Neuronal stem cell (in vitro differentiated cells): ENCODE measurements around the gene MAGI1.

Experiments used
- DNase-seq: peaks from one replicate; pipeline ENCODE4 v3.0.0-alpha.2; 2013; ENCODE audit warnings: low spot score
- H2AFZ ChIP-seq: one replicate; pipeline ENCODE4 v1.6.1; 2013; ENCODE audit warnings: mild to moderate bottlenecking, low read length, inconsistent platforms
- H2AK5ac ChIP-seq: 2 replicates; pipeline ENCODE4 v1.6.1; 2013; ENCODE audit warnings: low read depth, mild to moderate bottlenecking, inconsistent platforms, low read length, moderate library complexity, mixed read lengths
- H2BK120ac ChIP-seq: 2 replicates; pipeline ENCODE4 v1.6.1; 2013; ENCODE audit warnings: low read depth, mild to moderate bottlenecking, inconsistent platforms, low read length, moderate library complexity, mixed read lengths
- H2BK12ac ChIP-seq: one replicate; pipeline ENCODE4 v1.6.1; 2013; ENCODE audit warnings: low read length, inconsistent platforms
- H2BK15ac ChIP-seq: 2 replicates; pipeline ENCODE4 v1.6.1; 2013; ENCODE audit warnings: mild to moderate bottlenecking, low read length, inconsistent platforms, mixed read lengths
- H2BK5ac ChIP-seq: one replicate; pipeline ENCODE4 v1.6.1; 2013; ENCODE audit warnings: inconsistent platforms, mild to moderate bottlenecking, low read length, moderate library complexity
- H3K14ac ChIP-seq: one replicate; pipeline ENCODE4 v1.6.1; 2013; ENCODE audit warnings: low read length, inconsistent platforms
- H3K18ac ChIP-seq: 2 replicates; pipeline ENCODE4 v1.6.1; 2013; ENCODE audit warnings: low read length, inconsistent platforms
- H3K23ac ChIP-seq: 2 replicates; pipeline ENCODE4 v1.6.1; 2013; ENCODE audit warnings: low read depth, mild to moderate bottlenecking, mixed read lengths, low read length, inconsistent platforms; ENCODE audit not compliant: poor library complexity
- H3K27ac ChIP-seq: replicated peaks from 3 replicates; pipeline ENCODE4 v1.5.1; 2013; ENCODE audit warnings: low read length, inconsistent platforms
- H3K27me3 ChIP-seq, 3 experiments: 2 replicates each; pipeline ENCODE4 v1.6.1; 2013; ENCODE audit warnings: low read length in 3 of 3, mild to moderate bottlenecking in 2 of 3, inconsistent platforms in 1 of 3, low read depth in 1 of 3, mixed read lengths in 1 of 3, moderate library complexity in 1 of 3; ENCODE audit not compliant: control insufficient read depth in 3 of 3, insufficient read depth in 3 of 3
- H3K36me3 ChIP-seq, 2 donors: replicated peaks in 1 of 2; 2 replicates each; pipeline ENCODE4 v1.6.1; 2013; ENCODE audit warnings: low read length in 2 of 2; ENCODE audit not compliant: control insufficient read depth in 2 of 2, insufficient read depth in 2 of 2
- H3K4ac ChIP-seq: 2 replicates; pipeline ENCODE4 v1.6.1; 2013; ENCODE audit warnings: inconsistent platforms, mild to moderate bottlenecking, low read length, moderate library complexity
- H3K4me1 ChIP-seq, 2 donors: 1 replicate in 1 of 2; 2 replicates in 1 of 2; pipeline ENCODE4 v1.6.1; 2013; ENCODE audit warnings: low read length in 2 of 2, low read depth in 1 of 2; ENCODE audit not compliant: control insufficient read depth in 2 of 2, insufficient read depth in 1 of 2
- H3K4me2 ChIP-seq: one replicate; pipeline ENCODE4 v1.6.1; 2013; ENCODE audit warnings: mild to moderate bottlenecking, low read length, inconsistent platforms; ENCODE audit not compliant: insufficient read depth, poor library complexity, severe bottlenecking
- H3K4me3 ChIP-seq, 2 donors: 2 replicates each; pipeline ENCODE4 v1.5.1; 2013; ENCODE audit warnings: low read length in 2 of 2, mild to moderate bottlenecking in 2 of 2, inconsistent platforms in 1 of 2, moderate library complexity in 1 of 2
- H3K79me1 ChIP-seq: one replicate; pipeline ENCODE4 v1.6.1; 2013; ENCODE audit warnings: low read depth, mild to moderate bottlenecking, inconsistent platforms, low read length, moderate library complexity
- H3K9ac ChIP-seq: one replicate; pipeline ENCODE4 v1.6.1; 2013; ENCODE audit warnings: mild to moderate bottlenecking, low read depth, low read length, inconsistent platforms; ENCODE audit not compliant: poor library complexity
- H3K9me3 ChIP-seq, 2 donors: replicated peaks in 1 of 2; 2 replicates each; pipeline versions ENCODE3 to v1.6.1; 2013; ENCODE audit warnings: low read length in 2 of 2, mild to moderate bottlenecking in 2 of 2, inconsistent platforms in 1 of 2, low read depth in 1 of 2, mixed read lengths in 1 of 2, moderate library complexity in 1 of 2; ENCODE audit not compliant: control insufficient read depth in 2 of 2, insufficient read depth in 1 of 2
- H4K8ac ChIP-seq: one replicate; pipeline ENCODE4 v1.6.1; 2013; ENCODE audit warnings: low read depth, mild to moderate bottlenecking, inconsistent platforms, low read length, moderate library complexity
- H4K91ac ChIP-seq: one replicate; pipeline ENCODE4 v1.6.1; 2013; ENCODE audit warnings: low read length, low read depth, mild to moderate bottlenecking, inconsistent platforms; ENCODE audit not compliant: poor library complexity
- WGBS, 2 donors: extraction: QIAGEN DNeasy Blood & Tissue Kit; methylation state at CpG; one replicate each; pipeline ENCODE4 v1.1.7; 2013; ENCODE audit warnings: missing lambda C conversion rate in 2 of 2, mixed read lengths in 1 of 2; ENCODE audit not compliant: insufficient read length in 2 of 2, insufficient replicate concordance in 1 of 2; ENCODE audit errors: extremely low coverage in 2 of 2; 5-methylcytosine and 5-hydroxymethylcytosine counted together

MAGI1 gene

GRCh38 chr3:65995030-65995429, 43.7 kb downstream of the MAGI1 start:
- Histone ChIP-seq H3K27ac (no peak overlapping the region), H2AK5ac (no peak overlapping the region), H3K4me2 (no peak overlapping the region), H3K18ac (no peak overlapping the region), H2BK15ac (no peak overlapping the region), H3K23ac (no peak overlapping the region), H2BK120ac (no peak overlapping the region), H3K9me3 (no peaks in the 10 kb centered on the region), H3K14ac (no peak overlapping the region), H3K4me1 (peaks cover 0 to 3% of the 10 kb centered on the region in 2 donors), H2AFZ (no peak overlapping the region), H3K4ac (no peak overlapping the region), H2BK12ac (no peak overlapping the region), H2BK5ac (no peak overlapping the region), H4K8ac (no peak overlapping the region), H3K79me1 (no peaks in the 10 kb centered on the region), H4K91ac (no peak overlapping the region), H3K9ac (no peak overlapping the region), H3K27me3 (no peaks in the 10 kb centered on the region), H3K4me3 (no peak overlapping the region), H3K36me3 (no peaks in the 10 kb centered on the region)
- no CpG with 5 or more reads among the region's 4 CpGs for whole genome bisulfite sequencing, 2 donors
- no peak for DNase-seq

GRCh38 chr3:65993134-65993900, 45.4 kb downstream of the MAGI1 start:
- DNase-seq = no peak
- no peak overlapping the region for H2BK15ac ChIP-seq
- no peak overlapping the region for H3K4me2 ChIP-seq
- H2BK12ac ChIP-seq = no peak overlapping the region
- no peak overlapping the region for H2AK5ac ChIP-seq
- no peak overlapping the region for H2AFZ ChIP-seq
- no peaks in the 10 kb centered on the region for H3K79me1 ChIP-seq
- H3K4me1 ChIP-seq = peaks cover 0 to 4% of the 10 kb centered on the region in 2 donors
- no peak overlapping the region for H3K9ac ChIP-seq
- no peak overlapping the region for H3K18ac ChIP-seq
- H3K4me3 ChIP-seq = no peak overlapping the region
- H4K8ac ChIP-seq = no peak overlapping the region
- no peaks in the 10 kb centered on the region for H3K9me3 ChIP-seq
- H3K27ac ChIP-seq = no peak overlapping the region
- no CpG with 5 or more reads among the region's 1 CpG for WGBS, 2 donors
- H2BK5ac ChIP-seq = no peak overlapping the region
- H4K91ac ChIP-seq = no peak overlapping the region
- no peaks in the 10 kb centered on the region for H3K36me3 ChIP-seq
- H3K27me3 ChIP-seq = no peaks in the 10 kb centered on the region
- H3K23ac ChIP-seq = no peak overlapping the region
- H3K14ac ChIP-seq = no peak overlapping the region
- H2BK120ac ChIP-seq = no peak overlapping the region
- no peak overlapping the region for H3K4ac ChIP-seq

- Histone ChIP-seq H2AK5ac (no peak overlapping the region), H2BK5ac (no peak overlapping the region), H3K9ac (no peak overlapping the region), H2AFZ (no peak overlapping the region), H2BK12ac (no peak overlapping the region), H3K14ac (no peak overlapping the region), H3K36me3 (no peaks in the 10 kb centered on the region), H4K8ac (no peak overlapping the region), H2BK120ac (no peak overlapping the region), H3K4me2 (no peak overlapping the region), H3K79me1 (no peaks in the 10 kb centered on the region), H2BK15ac (no peak overlapping the region), H3K23ac (no peak overlapping the region), H4K91ac (no peak overlapping the region), H3K4me3 (no peak overlapping the region), H3K27ac (no peak overlapping the region), H3K18ac (no peak overlapping the region), H3K27me3 (no peaks in the 10 kb centered on the region), H3K4me1 (peaks cover 0 to 6% of the 10 kb centered on the region in 2 donors), H3K9me3 (no peaks in the 10 kb centered on the region), H3K4ac (no peak overlapping the region)
- no CpG with 5 or more reads among the region's 1 CpG for WGBS, 2 donors
- no peak for DNase-seq
Observed at GRCh38 chr3:65992106-65992505, 46.6 kb downstream of the MAGI1 start.

- Histone ChIP-seq H4K8ac (no peak overlapping the region), H3K36me3 (no peaks in the 10 kb centered on the region), H2BK120ac (no peak overlapping the region), H3K4me2 (no peak overlapping the region), H3K4ac (no peak overlapping the region), H2BK5ac (no peak overlapping the region), H3K4me3 (no peak overlapping the region), H2AFZ (no peak overlapping the region), H3K9me3 (no peaks in the 10 kb centered on the region), H2BK12ac (no peak overlapping the region), H3K18ac (no peak overlapping the region), H2BK15ac (no peak overlapping the region), H3K14ac (no peak overlapping the region), H3K23ac (no peak overlapping the region), H3K9ac (no peak overlapping the region), H3K4me1 (peaks cover 0 to 3% of the 10 kb centered on the region in 2 donors), H3K27me3 (no peaks in the 10 kb centered on the region), H3K27ac (no peak overlapping the region), H3K79me1 (no peaks in the 10 kb centered on the region), H4K91ac (no peak overlapping the region), H2AK5ac (no peak overlapping the region)
- WGBS, 2 donors = no CpG with 5 or more reads among the region's 5 CpGs
- DNase-seq = no peak
Observed at GRCh38 chr3:65988411-65989180, 50.1 kb downstream of the MAGI1 start.
